MM.1S (cell line): ENCODE data around the gene ZBED1.
"Not testable (repeated sequence)": the region's sequence is repeated elsewhere in the genome, so short reads cannot be mapped to it uniquely, and the experiment has no call there.

ENCODE experiments used
- EZH2phosphoT487 ChIP-seq: fragments of 300-600 bp; sonication (generic); IDR thresholded peaks from 2 replicates; pipeline ENCODE4 v1.6.1; 2018; ENCODE audit warnings: antibody characterized with exemption, low read length
- TF ChIP-seq, protein P1 (sequence below): fragments of 300-600 bp; sonication (generic); IDR thresholded peaks from 2 replicates; pipeline ENCODE4 v1.5.1; 2016; ENCODE audit warnings: antibody characterized with exemption, low read length, mixed read lengths

DNA sequence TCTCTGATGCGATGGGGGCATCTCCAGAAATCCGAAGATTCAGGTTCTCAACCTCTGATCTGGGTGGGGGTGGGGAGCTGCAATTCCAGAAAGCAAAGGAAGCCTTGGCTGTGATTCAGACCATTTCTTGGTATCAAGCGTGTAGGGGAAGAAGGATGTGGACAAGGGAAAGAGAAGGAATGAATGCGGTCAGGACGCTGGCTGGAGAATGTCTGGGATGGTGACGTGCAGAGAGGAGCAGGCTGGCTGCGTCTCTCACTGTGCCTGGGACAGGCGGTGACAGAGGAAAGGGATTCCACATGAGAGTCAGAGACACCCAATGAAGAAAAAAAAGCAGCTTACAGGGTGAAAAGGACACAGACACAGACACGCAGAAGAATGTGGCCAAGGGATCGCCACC lies 37.3 kb downstream of the ZBED1 start:
- TF ChIP-seq, protein P1, sequence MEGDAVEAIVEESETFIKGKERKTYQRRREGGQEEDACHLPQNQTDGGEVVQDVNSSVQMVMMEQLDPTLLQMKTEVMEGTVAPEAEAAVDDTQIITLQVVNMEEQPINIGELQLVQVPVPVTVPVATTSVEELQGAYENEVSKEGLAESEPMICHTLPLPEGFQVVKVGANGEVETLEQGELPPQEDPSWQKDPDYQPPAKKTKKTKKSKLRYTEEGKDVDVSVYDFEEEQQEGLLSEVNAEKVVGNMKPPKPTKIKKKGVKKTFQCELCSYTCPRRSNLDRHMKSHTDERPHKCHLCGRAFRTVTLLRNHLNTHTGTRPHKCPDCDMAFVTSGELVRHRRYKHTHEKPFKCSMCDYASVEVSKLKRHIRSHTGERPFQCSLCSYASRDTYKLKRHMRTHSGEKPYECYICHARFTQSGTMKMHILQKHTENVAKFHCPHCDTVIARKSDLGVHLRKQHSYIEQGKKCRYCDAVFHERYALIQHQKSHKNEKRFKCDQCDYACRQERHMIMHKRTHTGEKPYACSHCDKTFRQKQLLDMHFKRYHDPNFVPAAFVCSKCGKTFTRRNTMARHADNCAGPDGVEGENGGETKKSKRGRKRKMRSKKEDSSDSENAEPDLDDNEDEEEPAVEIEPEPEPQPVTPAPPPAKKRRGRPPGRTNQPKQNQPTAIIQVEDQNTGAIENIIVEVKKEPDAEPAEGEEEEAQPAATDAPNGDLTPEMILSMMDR: not testable (repeated sequence)
- TF ChIP-seq EZH2phosphoT487: not testable (repeated sequence)
